Stimulated activated CD4-positive, alpha-beta T cell treated with anti-CD3 and anti-CD28 coated beads, Interleukin-12 subunit alpha, Interleukin-12 subunit beta, amount 100 ng/mL, for 4 hours (primary cell): ENCODE data around the gene ARMC12.
"Not testable (repeated sequence)": the region's sequence is repeated elsewhere in the genome, so short reads cannot be mapped to it uniquely, and the experiment has no call there.

Experiments
- DNase-seq: peaks from one replicate; pipeline ENCODE4 v3.0.0-alpha.2; 2020

The ARMC12 gene

GRCh38 chr6:35718911-35719381 lies 17.9 kb upstream of the ARMC12 start:
- DNase-seq, result no peak

DNA sequence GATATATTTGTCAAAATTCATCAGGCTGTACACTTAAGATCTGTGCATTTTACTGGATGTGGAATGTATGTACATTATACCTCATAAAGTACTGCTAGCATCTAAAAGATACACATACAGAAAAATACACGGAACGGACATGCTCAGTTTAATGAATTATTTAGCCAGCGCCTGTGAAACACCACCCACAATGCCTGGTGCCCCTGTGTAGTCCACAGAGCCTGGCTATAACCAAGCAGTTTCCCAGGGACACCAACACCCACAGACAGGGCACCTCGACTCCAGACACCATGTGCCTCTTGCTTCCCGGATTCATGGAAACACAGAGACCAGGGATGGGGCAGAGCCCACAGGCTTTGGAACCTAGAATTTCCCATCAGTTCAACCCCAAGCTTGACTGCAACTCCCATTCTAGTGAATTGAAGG lies 17.4 kb upstream of the ARMC12 start:
- DNase-seq, result no peak

DNA sequence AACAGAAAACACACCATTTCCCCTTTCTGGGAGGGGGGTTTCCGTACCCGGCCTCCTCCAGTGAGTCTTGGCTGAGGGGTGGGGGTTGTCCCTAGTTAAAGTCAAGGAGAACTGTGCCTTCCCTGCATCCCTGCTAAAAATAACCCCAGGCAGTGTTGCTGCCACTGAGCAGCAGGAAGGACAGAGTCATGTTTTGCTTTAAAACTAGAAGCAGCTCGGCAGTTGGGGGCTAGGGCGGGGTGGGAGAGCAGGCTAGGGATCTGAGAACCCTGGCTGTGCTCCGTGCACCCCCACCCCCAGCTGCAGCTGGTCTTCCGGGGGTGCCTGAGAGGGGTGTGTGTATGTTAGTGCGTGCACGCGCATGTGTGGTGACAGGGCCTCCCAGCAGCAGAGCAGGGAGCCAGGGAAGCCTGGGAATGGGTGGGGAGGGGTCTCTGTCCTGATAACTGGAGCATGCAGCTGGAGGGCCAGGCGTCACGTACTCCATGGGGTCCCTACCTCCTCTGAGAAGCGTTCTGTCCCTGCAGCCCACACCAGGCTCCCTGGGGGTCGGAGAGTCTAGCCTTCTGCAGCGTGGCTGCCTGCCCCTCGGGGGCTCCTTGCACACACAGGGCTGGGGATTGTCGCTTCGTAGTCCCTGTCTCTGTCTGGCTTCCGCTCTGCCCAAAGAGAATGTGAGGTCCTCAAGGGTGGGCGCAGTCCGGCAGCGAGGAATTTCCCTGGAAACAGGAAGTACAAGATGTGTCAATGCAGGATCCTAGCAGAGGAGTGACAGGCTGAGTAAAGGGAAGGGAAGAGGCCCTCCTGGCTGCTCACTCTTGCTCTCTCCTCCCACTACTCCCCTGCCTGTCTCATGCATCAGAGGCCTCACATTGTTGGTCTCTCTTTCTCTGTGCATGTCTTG lies 16.8 kb upstream of the ARMC12 start:
- DNase-seq, result no peak

GRCh38 chr6:35722121-35722761 lies 14.6 kb upstream of the ARMC12 start:
- no peak for DNase-seq

- DNase-seq, result no peak
Measured at GRCh38 chr6:35723587-35723986, 13.2 kb upstream of the ARMC12 start.

GRCh38 chr6:35724059-35724458 lies 12.8 kb upstream of the ARMC12 start:
- no peak for DNase-seq

DNA sequence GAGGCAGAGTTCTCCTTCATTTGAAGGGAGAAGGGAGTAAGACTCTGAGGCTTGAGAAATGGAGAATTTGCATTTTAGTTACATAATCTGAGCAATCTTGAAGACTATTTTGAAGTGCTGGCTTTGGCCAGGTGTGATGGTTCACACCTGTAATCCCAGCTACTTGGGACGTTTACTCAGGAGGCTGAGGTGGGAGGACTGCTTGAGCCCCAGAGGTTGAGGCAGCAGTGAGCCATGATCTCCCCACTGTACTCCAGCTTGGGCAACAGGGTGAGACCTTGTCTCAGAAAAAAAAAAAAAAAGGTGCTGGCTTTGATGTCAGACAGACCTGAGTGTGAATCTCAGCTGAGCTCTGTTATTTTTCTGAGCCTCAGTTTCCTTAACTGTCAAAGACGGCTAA lies 12.4 kb upstream of the ARMC12 start:
- no peak for DNase-seq

- no peak for DNase-seq
Measured at GRCh38 chr6:35725081-35725708, 11.6 kb upstream of the ARMC12 start.

DNA sequence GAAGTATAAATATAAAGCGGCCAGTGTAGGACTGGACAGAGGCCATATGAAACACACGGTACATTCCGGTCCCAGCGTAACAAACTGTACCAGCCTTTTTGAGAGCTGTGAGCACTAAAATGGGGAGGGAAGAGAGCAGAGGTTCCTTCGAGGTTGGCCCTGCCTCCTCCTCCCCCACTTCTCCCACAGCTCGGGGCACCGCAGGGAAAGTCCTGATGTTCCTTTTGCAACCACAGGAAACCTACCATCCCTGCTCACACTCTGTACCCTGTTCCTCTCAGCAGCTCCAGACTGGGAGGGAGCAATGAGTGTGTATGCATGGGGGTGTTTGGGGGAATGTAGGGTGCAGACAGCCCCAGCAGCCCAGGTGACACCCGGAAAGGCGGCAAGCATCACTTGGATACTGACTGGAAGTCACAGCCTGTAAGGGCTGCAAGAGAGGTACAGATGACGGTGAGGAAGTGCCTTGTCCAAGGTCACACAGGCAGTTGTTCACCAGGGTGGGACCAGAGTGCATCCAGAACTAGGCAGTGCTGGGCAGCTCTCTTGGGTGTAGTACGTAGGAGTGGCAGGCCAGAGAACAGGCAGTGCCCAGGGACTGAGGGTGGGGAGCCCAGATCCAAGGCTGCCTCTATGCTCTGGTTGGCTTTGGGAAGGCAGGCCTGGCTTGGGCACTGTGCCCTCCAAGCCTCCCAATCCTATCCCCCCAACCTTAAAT lies 11.0 kb upstream of the ARMC12 start:
- DNase-seq, result no peak

GRCh38 chr6:35727231-35727934 lies 9.4 kb upstream of the ARMC12 start:
- no peak for DNase-seq

- peak; percentile 68 for DNase-seq
Measured at GRCh38 chr6:35727935-35728682, 8.7 kb upstream of the ARMC12 start.

DNA sequence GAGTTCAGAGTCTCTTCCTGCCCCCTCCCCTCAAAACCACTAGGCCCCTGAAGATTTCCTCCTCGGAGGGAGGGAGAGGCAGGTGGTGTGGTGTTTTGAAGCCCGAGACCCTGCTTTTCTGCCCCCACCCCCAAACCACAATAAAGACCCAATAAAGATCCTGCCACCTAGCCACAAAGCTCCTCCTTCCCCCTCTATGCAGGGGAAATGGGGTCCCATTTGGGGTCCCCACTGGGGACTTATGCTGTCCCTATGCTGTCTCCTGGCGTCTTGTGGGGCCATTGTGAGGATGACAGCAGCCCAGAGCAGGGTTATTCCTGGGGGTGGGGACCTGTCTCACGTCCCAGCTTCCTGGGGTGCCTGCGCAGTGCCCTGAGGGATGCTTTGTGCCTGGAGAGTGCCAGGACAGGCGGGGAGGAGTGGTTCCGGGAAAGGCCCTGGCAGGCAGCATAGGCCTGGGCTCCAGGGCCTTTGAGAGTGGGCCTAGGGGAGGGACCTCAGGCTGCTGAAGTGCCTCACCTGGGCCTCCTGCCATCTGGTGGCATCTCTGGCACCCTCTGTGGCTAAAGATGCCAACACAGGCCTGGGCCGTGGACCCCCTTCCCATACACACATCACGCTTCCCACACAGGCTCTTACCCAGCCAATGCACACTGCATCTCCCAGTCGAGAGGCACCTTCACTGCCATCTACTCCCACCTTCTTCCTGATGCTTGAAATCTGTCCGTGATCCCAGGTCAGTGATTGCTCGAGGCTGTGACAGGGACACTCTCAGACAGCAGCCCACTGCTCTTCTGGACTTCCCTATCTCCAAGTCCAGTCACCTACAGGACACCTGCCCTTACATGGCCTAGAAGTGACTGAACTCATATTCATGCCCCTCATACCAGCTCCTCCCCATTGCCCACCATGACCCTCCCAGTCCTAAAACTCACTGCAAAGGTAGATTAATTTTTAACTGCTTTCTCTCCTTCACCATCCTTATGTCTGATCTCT lies 7.9 kb upstream of the ARMC12 start:
- no peak for DNase-seq

DNA sequence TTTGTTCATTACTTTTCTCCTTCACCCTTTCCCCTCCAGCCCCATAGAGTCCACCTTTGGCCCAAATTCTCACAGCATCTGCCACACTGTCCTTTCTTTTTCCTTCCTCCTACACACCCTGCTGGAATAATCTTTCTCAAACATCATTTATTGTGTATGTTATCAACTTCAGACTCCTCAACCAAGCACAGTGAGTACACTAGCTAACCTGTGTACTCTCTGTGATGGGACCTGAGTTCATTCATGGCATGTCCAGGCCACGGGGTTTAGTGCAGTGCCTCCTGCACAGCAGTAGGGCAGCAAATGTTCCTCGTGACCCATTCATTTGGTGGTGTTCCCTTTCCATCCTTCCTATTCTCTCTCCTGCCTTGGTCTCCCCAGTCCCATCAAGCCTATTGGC lies 7.1 kb upstream of the ARMC12 start:
- DNase-seq, result no peak

DNA sequence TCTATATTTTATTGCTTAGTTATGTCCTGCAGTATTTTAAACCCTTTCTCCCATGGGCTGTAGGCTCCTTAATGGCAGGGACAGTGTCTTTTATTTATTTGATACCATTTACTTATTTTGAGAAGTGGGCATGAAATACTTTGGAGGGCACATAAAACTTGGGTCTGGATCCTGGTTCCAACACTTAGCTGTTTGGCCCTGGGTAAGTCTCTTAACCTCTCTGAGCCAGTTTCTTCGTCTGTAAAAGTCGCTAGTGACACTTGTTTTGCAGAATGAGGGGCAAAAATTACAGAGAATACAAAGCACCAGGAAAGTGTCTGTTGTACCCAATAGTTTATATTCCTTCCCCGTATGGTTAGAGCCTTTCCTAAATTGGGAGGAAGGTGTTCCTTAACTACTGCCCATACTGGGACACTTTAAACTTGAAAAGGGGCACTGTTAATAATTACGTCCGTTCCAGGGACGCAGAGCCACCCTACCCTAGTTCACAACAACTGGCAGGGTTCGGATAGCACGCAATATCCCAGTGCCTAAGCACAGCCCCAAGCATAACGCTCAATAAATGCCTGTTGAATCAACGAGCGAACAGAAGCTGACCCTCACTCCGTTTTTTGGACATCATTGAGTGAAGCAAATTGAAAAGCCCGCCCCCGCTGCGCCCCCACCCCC lies 6.0 kb upstream of the ARMC12 start:
- no peak for DNase-seq

- DNase-seq, result peak; percentile 90
Measured at GRCh38 chr6:35731414-35731735, 5.5 kb upstream of the ARMC12 start.

GRCh38 chr6:35731736-35732532 lies 4.9 kb upstream of the ARMC12 start:
- peak; percentile 95 for DNase-seq

GRCh38 chr6:35733633-35734032 lies 3.2 kb upstream of the ARMC12 start:
- DNase-seq, result no peak

DNA sequence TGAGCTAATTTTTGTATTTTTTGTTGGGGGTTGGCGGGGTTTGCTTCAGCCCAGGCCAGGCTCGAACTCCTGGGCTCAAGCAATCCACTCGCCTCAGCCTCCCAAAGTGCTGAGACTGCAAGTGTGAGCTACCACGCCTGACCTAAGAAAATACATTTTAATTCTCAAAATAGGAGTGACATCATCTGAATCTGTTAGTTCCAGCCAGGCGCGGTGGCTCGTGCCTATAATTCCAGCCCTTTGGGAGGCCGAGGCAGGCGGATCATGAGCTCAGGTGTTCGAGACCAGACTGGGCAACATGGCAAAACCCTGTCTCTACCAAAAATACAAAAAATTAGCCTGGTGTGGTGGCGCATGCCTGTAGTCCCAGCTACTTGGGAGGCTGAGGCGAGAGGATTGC lies 2.5 kb upstream of the ARMC12 start:
- not testable (repeated sequence) for DNase-seq

DNA sequence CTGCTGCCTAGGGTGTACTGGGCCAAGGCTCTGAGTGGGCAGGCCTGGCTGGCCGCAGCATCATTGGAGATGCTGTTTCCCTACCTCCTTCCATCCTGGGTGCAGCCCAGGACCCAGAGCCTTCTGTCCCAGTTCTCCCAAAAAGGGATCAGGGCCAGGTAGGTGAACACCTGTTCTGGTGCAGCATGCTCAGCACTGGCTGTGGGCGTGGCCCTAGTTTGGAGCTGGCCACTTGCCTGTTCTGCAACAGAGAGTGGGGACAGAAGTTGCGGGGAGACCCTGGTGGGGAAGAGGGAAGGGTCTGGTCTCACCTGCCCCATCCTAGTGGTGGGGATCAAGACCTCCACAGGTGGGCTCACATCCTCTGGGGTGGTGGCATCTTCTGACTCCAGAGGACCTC lies 1.4 kb upstream of the ARMC12 start:
- no peak for DNase-seq
